Loucy (cell line): ENCODE results near the gene RNF6.

Experiments used
- H2AFZ ChIP-seq: fragments of 200-600 bp; sonication (generic); 2 replicates; pipeline ENCODE4 v1.6.0; 2016; ENCODE audit warnings: antibody characterized with exemption, mild to moderate bottlenecking, low read length, moderate library complexity
- H3F3A ChIP-seq: fragments of 200-600 bp; 2 replicates; pipeline ENCODE4 v1.6.0; 2016; ENCODE audit warnings: antibody characterized with exemption, low read depth, mild to moderate bottlenecking
- H3K27me3 ChIP-seq: fragments of 200-600 bp; sonication (generic); 2 replicates; pipeline ENCODE4 v1.6.1; 2014; ENCODE audit warnings: low read length, mild to moderate bottlenecking; ENCODE audit not compliant: insufficient read depth, poor library complexity, severe bottlenecking
- H3K36me3 ChIP-seq: fragments of 200-600 bp; sonication (generic); 2 replicates; pipeline ENCODE4 v1.6.1; 2016; ENCODE audit warnings: low read length; ENCODE audit not compliant: insufficient read depth
- H3K4me1 ChIP-seq: fragments of 200-600 bp; sonication (generic); 2 replicates; pipeline ENCODE4 v1.5.1; 2014; ENCODE audit warnings: low read length, mild to moderate bottlenecking; ENCODE audit not compliant: insufficient read depth, poor library complexity, severe bottlenecking
- H3K4me2 ChIP-seq: fragments of 200-600 bp; sonication (generic); 2 replicates; pipeline ENCODE4 v1.6.0; 2014; ENCODE audit warnings: antibody characterized with exemption, low read length, low read depth, mild to moderate bottlenecking; ENCODE audit not compliant: poor library complexity, severe bottlenecking
- H3K4me3 ChIP-seq: fragments of 200-600 bp; sonication (generic); 2 replicates; pipeline ENCODE4 v1.5.1; 2014; ENCODE audit warnings: low read length, mild to moderate bottlenecking, mixed read lengths; ENCODE audit not compliant: poor library complexity, severe bottlenecking
- H3K79me2 ChIP-seq: fragments of 200-600 bp; sonication (generic); 2 replicates; pipeline ENCODE4 v1.6.1; 2014; ENCODE audit warnings: low read length; ENCODE audit not compliant: insufficient read depth
- H3K9ac ChIP-seq: fragments of 200-600 bp; sonication (generic); 2 replicates; pipeline ENCODE4 v1.6.0; 2014; ENCODE audit warnings: mild to moderate bottlenecking, low read depth, low read length, moderate library complexity; ENCODE audit not compliant: poor library complexity, severe bottlenecking
- H3K9me2 ChIP-seq: fragments of 200-600 bp; sonication (generic); replicated peaks from 2 replicates; pipeline ENCODE4 v1.6.1; 2016; ENCODE audit warnings: low read depth, low read length, mixed read lengths
- H3K9me3 ChIP-seq: fragments of 200-600 bp; sonication (generic); 2 replicates; pipeline ENCODE4 v1.6.1; 2014; ENCODE audit warnings: mild to moderate bottlenecking, antibody characterized with exemption, low read length, low read depth; ENCODE audit not compliant: insufficient read depth
- H4K20me1 ChIP-seq: fragments of 200-600 bp; sonication (generic); 2 replicates; pipeline ENCODE4 v1.6.0; 2014; ENCODE audit warnings: antibody characterized with exemption, low read length, mild to moderate bottlenecking; ENCODE audit not compliant: insufficient read depth, poor library complexity, severe bottlenecking
- CTCF ChIP-seq: fragments of 200-600 bp; sonication (generic); conservative IDR thresholded peaks from 2 replicates; pipeline ENCODE4 v1.5.1; 2014; ENCODE audit warnings: mild to moderate bottlenecking, antibody characterized with exemption, low read length
- EZH2phosphoT487 ChIP-seq: fragments of 200-600 bp; IDR thresholded peaks from 2 replicates; pipeline ENCODE4 v1.6.1; 2018; ENCODE audit warnings: antibody characterized with exemption, mild to moderate bottlenecking, moderate library complexity, borderline replicate concordance

Gene RNF6

DNA sequence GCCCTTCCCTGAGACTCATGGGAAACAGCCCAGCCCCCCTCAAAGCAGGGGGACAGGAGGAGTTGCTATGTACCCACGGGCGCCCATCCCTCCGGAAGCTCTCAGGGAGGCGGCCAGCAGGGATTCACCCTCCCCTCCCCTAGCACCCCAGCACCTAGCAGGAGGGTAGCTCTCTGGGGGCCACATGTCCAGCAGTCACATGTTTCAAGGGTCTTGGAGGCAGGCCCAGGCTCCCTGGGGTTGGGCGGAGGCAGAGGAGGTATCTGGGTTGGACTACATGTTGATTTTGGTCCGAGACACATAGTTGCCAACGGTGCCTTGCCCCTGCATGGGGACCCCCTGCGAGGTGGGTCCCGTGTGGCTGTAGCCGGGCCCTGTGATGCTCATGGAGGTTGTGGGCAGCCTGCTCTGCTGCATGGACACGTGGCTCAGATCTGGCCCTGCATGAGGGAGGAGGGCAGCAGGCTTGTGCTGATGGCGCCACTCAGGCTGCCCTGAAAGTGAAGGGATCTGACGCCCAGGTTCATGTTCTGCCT lies 7.0 kb upstream of the RNF6 start:
- H3K9me3 ChIP-seq, result no peaks in the 10 kb centered on the region
- no peak overlapping the region for H2AFZ ChIP-seq
- H3K9ac ChIP-seq, result no peak overlapping the region
- H3K4me3 ChIP-seq, result no peak overlapping the region
- no peaks in the 10 kb centered on the region for H3K4me1 ChIP-seq
- H3K27me3 ChIP-seq, result peaks cover 4% of the 10 kb centered on the region
- no peaks in the 10 kb centered on the region for H3F3A ChIP-seq
- H3K79me2 ChIP-seq, result no peaks in the 10 kb centered on the region
- TF ChIP-seq CTCF (no peak), EZH2phosphoT487 (no peak)
- H3K36me3 ChIP-seq, result no peaks in the 10 kb centered on the region
- no peaks in the 10 kb centered on the region for H4K20me1 ChIP-seq
- H3K4me2 ChIP-seq, result no peak overlapping the region
- H3K9me2 ChIP-seq, result no peaks in the 10 kb centered on the region

DNA sequence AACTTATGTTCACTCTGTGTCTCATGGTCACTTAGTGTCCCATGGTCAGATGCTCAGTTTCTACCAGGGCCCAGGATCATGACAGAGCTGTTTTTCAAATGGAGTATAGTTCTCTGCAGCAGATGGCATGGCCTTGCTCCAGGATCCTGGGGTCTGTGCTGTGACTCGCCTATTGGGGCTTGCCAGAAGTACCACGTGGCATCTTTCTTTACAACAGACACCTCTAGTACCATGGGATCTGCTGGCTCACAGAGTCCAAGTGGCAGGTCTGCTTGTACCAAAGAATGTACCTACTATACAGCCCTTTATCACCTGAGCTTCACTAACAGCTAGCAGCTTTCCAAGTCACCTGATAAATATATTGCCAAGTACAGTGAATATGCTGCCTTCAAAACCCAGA lies 6.0 kb upstream of the RNF6 start:
- TF ChIP-seq CTCF (no peak), EZH2phosphoT487 (no peak)
- no peak overlapping the region for H3K4me2 ChIP-seq
- no peak overlapping the region for H3K4me3 ChIP-seq
- H3K27me3 ChIP-seq, result peaks cover 4% of the 10 kb centered on the region
- no peaks in the 10 kb centered on the region for H3K79me2 ChIP-seq
- H2AFZ ChIP-seq, result no peak overlapping the region
- no peaks in the 10 kb centered on the region for H3F3A ChIP-seq
- H3K9me2 ChIP-seq, result no peaks in the 10 kb centered on the region
- H3K4me1 ChIP-seq, result peaks cover under 1% of the 10 kb centered on the region
- no peak overlapping the region for H3K9ac ChIP-seq
- no peaks in the 10 kb centered on the region for H4K20me1 ChIP-seq
- no peaks in the 10 kb centered on the region for H3K36me3 ChIP-seq
- H3K9me3 ChIP-seq, result no peaks in the 10 kb centered on the region

DNA sequence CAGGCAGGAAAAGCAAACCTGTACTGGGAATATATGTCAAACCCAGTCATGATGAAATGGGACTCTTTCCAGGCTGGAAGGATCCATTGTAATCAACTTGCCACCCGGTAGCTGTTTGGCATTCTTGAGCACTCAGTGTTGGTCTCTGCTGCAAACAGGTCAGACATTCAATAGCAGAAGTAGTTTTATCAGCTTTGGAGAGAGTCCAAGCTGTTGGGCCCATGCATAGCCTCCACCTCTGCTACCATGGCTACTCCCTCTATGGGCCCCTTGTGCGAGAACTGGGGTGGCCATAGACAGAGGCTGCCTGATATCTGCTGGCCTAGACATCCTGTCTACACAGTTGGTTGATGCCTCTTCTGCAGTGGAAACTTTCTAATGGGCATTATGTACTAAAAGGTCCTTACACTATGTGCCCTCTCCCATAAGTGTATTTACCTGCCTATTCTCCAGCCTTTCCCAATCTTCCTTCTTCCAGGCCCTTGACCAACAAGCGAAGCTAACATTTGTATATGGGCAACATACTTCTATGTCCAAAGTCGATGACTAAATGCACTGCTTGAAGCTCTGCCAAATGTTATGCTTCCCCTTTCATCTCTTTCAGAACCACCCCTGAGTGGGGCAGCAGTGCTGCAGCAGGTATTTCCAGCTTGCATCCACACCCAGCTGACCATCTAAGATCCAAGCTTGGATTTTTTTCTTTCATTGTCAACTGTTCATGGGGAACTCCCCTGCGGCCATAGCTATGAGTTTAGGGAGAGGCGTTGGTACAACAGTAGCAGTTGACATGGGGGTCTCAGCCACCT lies 5.3 kb upstream of the RNF6 start:
- H3K9ac ChIP-seq, result no peak overlapping the region
- H3K4me2 ChIP-seq, result no peak overlapping the region
- peaks cover 8% of the 10 kb centered on the region for H3K4me1 ChIP-seq
- H3K9me2 ChIP-seq, result no peaks in the 10 kb centered on the region
- H3K9me3 ChIP-seq, result no peaks in the 10 kb centered on the region
- TF ChIP-seq EZH2phosphoT487 (no peak), CTCF (no peak)
- no peaks in the 10 kb centered on the region for H4K20me1 ChIP-seq
- no peak overlapping the region for H3K4me3 ChIP-seq
- no peaks in the 10 kb centered on the region for H3K79me2 ChIP-seq
- H3K36me3 ChIP-seq, result no peaks in the 10 kb centered on the region
- peaks cover 4% of the 10 kb centered on the region for H3K27me3 ChIP-seq
- H3F3A ChIP-seq, result no peaks in the 10 kb centered on the region
- no peak overlapping the region for H2AFZ ChIP-seq
